ENCODE measurements around the gene TOMM7. TPM values are rescaled to one million over a fixed set of nuclear protein-coding genes. Genes with fewer than 3 reads are reported as not detected.
A peak's percentile ranks its signal among the peaks of the same experiment; 100 is the strongest.
"Not testable (repeated sequence)": the region's sequence is repeated elsewhere in the genome, so short reads cannot be mapped to it uniquely, and the experiment has no call there.

TOMM7 gene
- total RNA-seq, 2 experiments from 2014 or later = 188 to 288 TPM

DNA sequence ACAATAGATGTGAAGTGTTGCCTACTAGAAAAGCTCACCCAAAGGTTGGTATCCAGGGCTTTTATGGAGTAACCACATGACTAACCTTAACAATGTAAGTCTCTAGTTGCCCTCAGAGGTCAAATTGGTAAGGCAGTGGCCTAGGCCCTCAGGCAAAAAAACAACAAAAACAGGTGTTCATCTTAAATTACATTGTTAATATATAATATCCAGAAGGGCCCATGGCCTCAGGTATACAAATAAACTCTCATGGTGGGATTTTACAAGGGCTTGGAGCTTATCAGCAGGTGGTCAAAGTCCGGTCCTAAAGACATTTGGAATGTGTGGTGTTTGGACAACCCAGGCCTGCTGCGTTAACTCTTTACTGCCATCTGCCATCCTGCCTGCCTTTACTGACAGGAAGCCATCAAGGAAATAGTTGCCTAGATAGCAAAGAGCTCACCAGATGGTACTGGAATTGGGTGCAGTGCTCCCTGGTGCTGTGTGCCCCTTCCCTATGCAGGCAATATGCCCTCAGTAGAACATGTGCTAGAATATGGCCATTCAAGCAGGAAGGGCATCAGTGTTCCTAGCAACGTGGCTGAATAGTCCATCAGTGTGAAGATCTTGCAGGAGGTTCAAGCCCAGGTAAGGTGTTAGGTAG is 36.2 kb downstream of the TOMM7 start:
- H3K27ac Mint-ChIP-seq = no peak overlapping the region

DNA sequence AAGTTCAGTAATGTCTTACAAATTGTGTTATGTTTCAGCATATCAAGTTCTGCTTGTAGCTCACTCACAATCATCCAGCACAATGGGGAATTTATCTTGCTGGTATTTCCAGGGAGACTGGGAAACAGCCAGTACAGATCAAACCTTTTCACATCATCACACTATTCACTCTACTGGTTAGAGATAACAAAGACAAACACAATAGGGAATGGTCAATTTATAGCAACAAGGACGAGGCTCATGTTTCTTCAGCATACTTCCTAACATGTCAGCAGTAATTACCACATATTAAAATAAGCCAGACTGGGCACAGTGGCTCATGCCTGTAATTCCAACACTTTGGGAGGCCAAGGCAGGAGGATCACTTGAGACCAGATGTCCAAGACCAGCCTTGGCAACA is 38.3 kb downstream of the TOMM7 start:
- Mint-ChIP-seq H3K9me3 (no peaks in the 10 kb centered on the region), H3K27ac (no peak overlapping the region), H3K36me3 (ENCODE audit: low read depth) (no peaks in the 10 kb centered on the region), H3K4me1 (no peaks in the 10 kb centered on the region), H3K4me3 (no peak overlapping the region), H3K27me3 (peaks cover 10% of the 10 kb centered on the region)
- no peak for DNase-seq
- ChIA-PET POLR2A (no interaction called here), CTCF (no interaction called here)

More for the DNA sequence above, 36.2 kb downstream of the TOMM7 start:
- ChIA-PET CTCF (interaction anchor here (1.2 kb wide), 1 partner anchor 30 kb away, joined by 3 read pairs; no protein-coding TSS in a partner anchor), POLR2A (no interaction called here)
- no peak overlapping the region for H3K4me3 Mint-ChIP-seq
- H3K4me1 Mint-ChIP-seq = no peaks in the 10 kb centered on the region
- H3K36me3 Mint-ChIP-seq (ENCODE audit: low read depth) = no peaks in the 10 kb centered on the region
- DNase-seq = no peak
- no peaks in the 10 kb centered on the region for H3K9me3 Mint-ChIP-seq
- H3K27me3 Mint-ChIP-seq = peaks cover 2% of the 10 kb centered on the region

DNA sequence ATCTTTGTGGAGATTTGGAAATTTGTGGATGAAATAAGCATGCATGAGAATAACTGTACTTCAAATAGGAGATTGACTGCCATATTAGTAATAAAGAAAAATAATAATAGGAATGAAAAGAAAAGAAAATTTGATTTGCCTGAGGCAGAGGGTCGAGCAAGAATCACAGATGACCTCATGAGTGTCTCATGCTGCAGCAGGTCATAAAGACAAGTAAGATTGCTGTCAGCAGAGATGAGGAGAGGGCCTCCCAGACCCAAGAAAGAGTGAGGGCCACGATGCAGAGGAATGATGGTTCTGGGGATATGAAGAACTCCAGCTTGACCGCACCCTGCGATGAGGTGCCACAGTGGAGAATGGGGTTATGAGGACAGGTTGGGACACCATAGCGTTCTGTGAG is 39.2 kb downstream of the TOMM7 start:
- ChIA-PET CTCF (interaction anchor here (1.1 to 1.4 kb wide), 3 partner anchors 10 to 222 kb away, joined by 4 to 6 read pairs (median 6); no protein-coding TSS in a partner anchor), POLR2A (no interaction called here)
- DNase-seq = no peak
- H3K4me1 Mint-ChIP-seq = no peaks in the 10 kb centered on the region
- H3K27me3 Mint-ChIP-seq = peaks cover 11% of the 10 kb centered on the region
- H3K36me3 Mint-ChIP-seq (ENCODE audit: low read depth) = no peaks in the 10 kb centered on the region
- no peak overlapping the region for H3K4me3 Mint-ChIP-seq
- H3K27ac Mint-ChIP-seq = no peak overlapping the region
- no peaks in the 10 kb centered on the region for H3K9me3 Mint-ChIP-seq

DNA sequence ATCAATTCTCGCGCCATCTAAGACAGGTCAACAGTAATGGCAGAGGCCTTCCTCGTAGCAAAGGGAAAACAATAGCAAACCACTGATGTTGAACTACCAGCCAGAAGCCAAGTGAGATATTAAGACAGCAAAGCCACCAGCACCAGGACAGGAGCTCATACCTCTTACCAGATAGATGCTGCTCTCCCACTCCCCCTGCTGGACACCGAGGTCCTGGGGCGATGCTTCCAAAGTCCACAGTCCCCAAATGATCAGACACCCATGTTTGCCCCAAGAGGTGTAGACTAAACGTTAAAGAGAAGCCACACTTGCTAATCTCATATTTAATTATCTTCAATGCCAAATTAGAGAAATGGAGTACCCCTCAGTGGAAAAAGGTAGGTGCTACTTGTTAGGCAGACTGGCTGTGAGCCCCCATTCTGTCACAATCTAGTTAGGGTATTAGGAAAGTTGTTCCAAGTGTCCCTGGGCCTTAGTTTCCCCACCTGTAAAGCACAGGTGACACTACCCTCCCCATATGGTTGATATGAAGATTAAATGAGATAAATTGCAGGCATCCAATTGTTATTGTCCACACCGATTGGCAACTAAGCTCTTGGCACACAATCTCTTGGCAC is 39.9 kb downstream of the TOMM7 start:
- Mint-ChIP-seq H3K27me3 (peaks cover 14% of the 10 kb centered on the region), H3K9me3 (no peaks in the 10 kb centered on the region), H3K4me3 (no peak overlapping the region), H3K4me1 (no peaks in the 10 kb centered on the region), H3K36me3 (ENCODE audit: low read depth) (no peaks in the 10 kb centered on the region), H3K27ac (no peak overlapping the region)
- ChIA-PET CTCF (interaction anchor here (0.6 to 2.3 kb wide), 10 partner anchors 11 to 298 kb away, joined by 3 to 10 read pairs (median 4); partner anchors contain the start of gene IL6), POLR2A (interaction anchor here (1.0 kb wide), 2 partner anchors 223 to 224 kb away, joined by 3 read pairs; no protein-coding TSS in a partner anchor)
- peak; percentile 81 for DNase-seq

DNA sequence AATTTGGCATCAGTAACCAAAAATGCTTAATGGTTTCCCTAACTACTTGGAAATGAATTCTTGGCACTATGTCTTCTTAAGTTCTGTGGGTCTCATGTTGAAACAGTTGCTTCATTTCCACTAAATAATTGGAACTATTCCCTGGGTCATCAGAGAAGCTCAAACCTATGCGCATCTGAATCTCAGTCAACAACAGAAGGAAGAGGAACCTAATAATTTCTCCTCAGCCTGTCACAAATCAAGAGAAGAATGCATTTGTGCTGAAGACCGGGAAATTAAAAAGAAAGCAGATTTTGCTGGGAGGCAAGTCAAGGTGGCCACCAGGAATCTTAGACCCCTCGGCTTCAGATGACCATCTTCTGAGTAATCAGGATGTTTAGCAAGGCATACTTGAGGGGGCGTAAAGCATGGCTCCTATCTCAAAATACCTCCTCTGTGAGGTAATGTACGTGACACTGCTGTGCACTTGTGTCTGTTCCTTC is 41.4 kb downstream of the TOMM7 start:
- H3K9me3 Mint-ChIP-seq = no peaks in the 10 kb centered on the region
- no peak overlapping the region for H3K4me3 Mint-ChIP-seq
- no peaks in the 10 kb centered on the region for H3K4me1 Mint-ChIP-seq
- no peak overlapping the region for H3K27ac Mint-ChIP-seq
- H3K36me3 Mint-ChIP-seq (ENCODE audit: low read depth) = no peaks in the 10 kb centered on the region
- CTCF ChIA-PET = interaction anchor here (1.1 to 2.3 kb wide), 2 partner anchors 11 to 222 kb away, joined by 3 to 10 read pairs; no protein-coding TSS in a partner anchor
- DNase-seq = no peak
- POLR2A ChIA-PET = no interaction called here
- H3K27me3 Mint-ChIP-seq = peaks cover 22% of the 10 kb centered on the region

DNA sequence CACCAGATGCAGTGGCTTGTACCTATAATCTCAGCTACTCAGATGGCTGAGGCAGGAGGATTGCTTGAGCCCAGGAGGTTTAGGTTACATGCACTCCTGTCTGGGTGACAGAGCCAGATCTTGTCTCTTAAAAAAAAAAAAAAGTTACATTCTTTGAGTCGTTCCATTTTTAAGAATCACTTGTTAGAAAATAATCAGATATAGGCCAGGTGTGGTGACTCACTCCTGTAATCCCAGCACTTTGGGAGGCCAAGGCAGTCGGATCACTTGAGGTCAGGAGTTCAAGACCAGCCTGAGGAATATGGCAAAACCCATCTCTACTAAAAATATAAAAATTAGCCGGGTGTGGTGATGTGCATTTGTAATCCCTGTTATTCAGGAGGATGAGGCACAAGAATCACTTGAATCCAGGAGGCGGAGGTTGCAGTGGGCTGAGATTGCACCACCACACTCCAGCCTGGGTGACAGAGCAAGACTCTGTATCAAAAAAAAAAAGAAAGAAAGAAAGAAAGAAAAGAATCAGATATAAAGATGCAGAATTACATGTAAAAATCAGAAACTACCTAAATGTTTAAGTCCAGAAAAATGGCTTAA is 42.8 kb downstream of the TOMM7 start:
- POLR2A ChIA-PET; CTCF ChIA-PET; H3K9me3 Mint-ChIP-seq; H3K4me3 Mint-ChIP-seq; H3K4me1 Mint-ChIP-seq; H3K27ac Mint-ChIP-seq; DNase-seq; H3K36me3 Mint-ChIP-seq (ENCODE audit: low read depth): not testable (repeated sequence)
- H3K27me3 Mint-ChIP-seq = peaks cover 25% of the 10 kb centered on the region

DNA sequence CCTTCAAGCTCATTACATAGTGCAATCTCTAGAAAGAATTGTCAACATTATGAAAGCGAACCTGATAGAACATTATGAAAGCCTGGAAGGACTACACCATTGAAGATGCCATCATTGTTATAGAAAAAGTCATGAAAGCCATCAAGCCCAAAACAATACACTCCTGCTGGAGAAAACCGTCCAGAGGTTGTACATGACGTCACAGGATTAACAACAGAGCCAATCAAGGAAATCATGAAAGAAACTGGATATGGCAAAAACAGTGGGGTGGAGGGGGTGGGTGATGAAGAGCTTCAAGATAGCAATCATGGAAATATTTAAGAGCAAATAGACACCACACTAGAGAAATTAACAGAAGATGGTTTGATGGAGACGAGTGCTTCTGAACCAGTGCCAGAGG is 45.7 kb downstream of the TOMM7 start:
- no peaks in the 10 kb centered on the region for H3K9me3 Mint-ChIP-seq
- H3K36me3 Mint-ChIP-seq (ENCODE audit: low read depth) = no peaks in the 10 kb centered on the region
- DNase-seq = no peak
- H3K27me3 Mint-ChIP-seq = peaks cover 33% of the 10 kb centered on the region
- H3K4me3 Mint-ChIP-seq = no peak overlapping the region
- no peaks in the 10 kb centered on the region for H3K4me1 Mint-ChIP-seq
- H3K27ac Mint-ChIP-seq = no peak overlapping the region
- ChIA-PET POLR2A (no interaction called here), CTCF (interaction anchor here (0.6 to 1.4 kb wide), 2 partner anchors 10 to 131 kb away, joined by 3 to 4 read pairs; no protein-coding TSS in a partner anchor)

DNA sequence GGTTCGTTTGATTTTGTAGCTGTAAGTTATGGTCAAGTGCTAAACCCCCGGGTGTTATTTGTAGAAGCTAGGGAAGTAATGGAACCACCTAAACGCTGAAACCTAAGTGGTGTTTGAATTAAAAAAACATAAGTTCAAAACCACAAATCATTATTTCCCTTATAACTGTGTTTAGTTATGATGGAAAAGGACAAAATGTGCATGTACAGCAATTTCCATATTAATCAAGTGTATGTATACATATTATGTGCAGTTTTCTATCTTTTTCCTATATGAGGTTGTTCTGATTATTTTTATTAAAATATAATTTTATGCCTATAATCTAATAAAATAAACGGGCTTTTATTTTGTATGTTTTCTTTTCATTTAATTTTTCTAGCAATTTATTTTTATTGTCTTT is 49.8 kb downstream of the TOMM7 start:
- H3K9me3 Mint-ChIP-seq = no peaks in the 10 kb centered on the region
- H3K27ac Mint-ChIP-seq = no peak overlapping the region
- DNase-seq = no peak
- peaks cover 49% of the 10 kb centered on the region for H3K27me3 Mint-ChIP-seq
- no peak overlapping the region for H3K4me3 Mint-ChIP-seq
- ChIA-PET CTCF (no interaction called here), POLR2A (no interaction called here)
- no peaks in the 10 kb centered on the region for H3K36me3 Mint-ChIP-seq (ENCODE audit: low read depth)
- no peaks in the 10 kb centered on the region for H3K4me1 Mint-ChIP-seq

DNA sequence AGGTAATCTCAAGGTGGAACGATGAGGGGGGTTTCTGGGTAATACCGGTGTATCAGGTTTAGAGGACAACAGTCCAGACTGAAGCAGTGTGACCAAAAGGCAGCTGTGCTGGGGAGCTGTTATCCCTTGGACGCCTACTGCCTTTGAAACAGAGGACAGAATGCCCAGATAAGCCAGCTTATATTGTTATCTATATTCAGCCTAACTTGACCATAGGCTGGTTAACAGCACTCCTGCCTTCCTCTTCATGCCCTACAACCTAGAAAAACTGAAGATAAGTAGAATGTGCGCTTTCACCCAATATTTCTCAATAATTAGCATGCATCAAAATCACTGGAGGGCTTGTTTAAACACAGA is 50.8 kb downstream of the TOMM7 start:
- Mint-ChIP-seq H3K4me1 (no peaks in the 10 kb centered on the region), H3K27ac (no peak overlapping the region), H3K9me3 (no peaks in the 10 kb centered on the region), H3K4me3 (no peak overlapping the region), H3K27me3 (peaks cover 53% of the 10 kb centered on the region), H3K36me3 (ENCODE audit: low read depth) (no peaks in the 10 kb centered on the region)
- ChIA-PET CTCF (no interaction called here), POLR2A (no interaction called here)
- DNase-seq = no peak

DNA sequence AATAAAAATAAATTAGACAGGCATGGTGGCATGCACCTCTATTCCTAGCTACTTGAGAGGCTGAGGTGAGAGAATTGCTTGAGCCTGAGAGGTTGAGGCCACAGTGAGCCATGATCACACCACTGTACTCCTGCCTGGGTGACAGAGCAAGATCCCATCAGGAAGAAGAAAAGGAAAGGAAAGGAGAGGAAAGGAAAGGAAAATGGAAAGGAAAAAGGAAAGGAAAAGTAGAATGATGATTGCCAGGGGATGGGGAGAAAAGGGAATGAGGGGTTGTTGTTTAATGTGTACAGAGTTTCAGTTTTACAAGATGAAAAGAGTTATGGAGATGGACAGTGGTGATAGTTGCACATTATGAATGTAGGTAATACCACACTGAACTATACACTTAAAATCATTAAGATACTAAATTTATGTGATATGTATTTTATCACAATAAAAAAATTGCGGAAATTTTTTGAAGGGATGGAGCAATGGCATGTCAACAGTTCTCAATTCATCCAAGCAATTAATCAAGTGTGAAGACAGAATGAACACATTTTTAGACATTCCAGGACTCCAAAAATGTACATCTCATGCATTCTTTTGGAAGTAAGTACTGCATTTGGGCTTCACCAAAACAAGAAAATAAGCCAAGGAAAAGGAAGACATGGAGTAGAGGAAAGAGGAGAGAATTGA is 51.3 kb downstream of the TOMM7 start:
- POLR2A ChIA-PET = no interaction called here
- DNase-seq = no peak
- Mint-ChIP-seq H3K4me1 (no peaks in the 10 kb centered on the region), H3K9me3 (no peaks in the 10 kb centered on the region), H3K27ac (no peak overlapping the region), H3K27me3 (peaks cover 54% of the 10 kb centered on the region), H3K4me3 (no peak overlapping the region), H3K36me3 (ENCODE audit: low read depth) (no peaks in the 10 kb centered on the region)
- CTCF ChIA-PET = no interaction called here

DNA sequence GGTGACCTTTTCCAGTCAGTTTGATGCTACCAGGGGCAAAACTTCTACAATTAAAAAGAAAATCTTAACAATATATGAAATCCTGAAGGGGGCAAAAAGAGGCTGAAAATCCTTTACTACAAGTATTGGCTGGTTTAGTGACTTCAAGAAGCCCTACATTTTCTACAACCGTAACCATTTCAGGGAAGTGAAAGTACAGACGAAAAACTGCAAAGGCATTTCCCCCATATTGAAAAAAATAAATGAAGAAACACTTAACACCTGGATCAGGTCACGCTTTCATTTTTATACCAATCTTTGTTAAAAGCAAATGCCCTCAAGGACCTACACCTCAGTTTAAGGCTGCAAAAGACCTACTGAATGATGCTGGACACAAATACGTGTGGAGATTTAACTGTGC is 57.0 kb downstream of the TOMM7 start:
- no peak overlapping the region for H3K4me3 Mint-ChIP-seq
- no peaks in the 10 kb centered on the region for H3K36me3 Mint-ChIP-seq (ENCODE audit: low read depth)
- ChIA-PET CTCF (no interaction called here), POLR2A (no interaction called here)
- no peak for DNase-seq
- H3K9me3 Mint-ChIP-seq = no peaks in the 10 kb centered on the region
- H3K27ac Mint-ChIP-seq = no peak overlapping the region
- peaks cover 60% of the 10 kb centered on the region for H3K27me3 Mint-ChIP-seq
- H3K4me1 Mint-ChIP-seq = no peaks in the 10 kb centered on the region

Measured in activated CD4-positive, alpha-beta T cell treated with anti-CD3 and anti-CD28 coated beads, Interleukin-2, amount 10 ng/mL, durations not matched to agents 7 days and 5 days (primary cell).